Measurements from ENCODE around the gene NFIA.
A peak's percentile ranks its signal among the peaks of the same experiment; 100 is the strongest.
"Not testable (repeated sequence)": the region's sequence is repeated elsewhere in the genome, so short reads cannot be mapped to it uniquely, and the experiment has no call there.

NFIA gene

GRCh38 chr1:61061601-61062000 lies 20.8 kb upstream of the NFIA start:
- not testable (repeated sequence) for DNase-seq

- DNase-seq, result no peak
Observed at GRCh38 chr1:61064673-61065072, 17.7 kb upstream of the NFIA start.

GRCh38 chr1:61067446-61068019 lies 14.8 kb upstream of the NFIA start:
- no peak for DNase-seq

- DNase-seq, result no peak
Observed at GRCh38 chr1:61070054-61070453, 12.3 kb upstream of the NFIA start.

GRCh38 chr1:61071205-61072130 lies 10.9 kb upstream of the NFIA start:
- no peak for DNase-seq

GRCh38 chr1:61073871-61074270 lies 8.5 kb upstream of the NFIA start:
- no peak for DNase-seq

GRCh38 chr1:61075833-61076232 lies 6.5 kb upstream of the NFIA start:
- not testable (repeated sequence) for DNase-seq

GRCh38 chr1:61076728-61077675 lies 5.4 kb upstream of the NFIA start:
- DNase-seq, result peak; percentile 75 to 92

- DNase-seq, result peak; percentile 98 to 100
Observed at GRCh38 chr1:61077676-61078541, 4.5 kb upstream of the NFIA start.

- DNase-seq, result peak in 1 of 2 donors; percentile 11
Observed at GRCh38 chr1:61078618-61079295, 3.6 kb upstream of the NFIA start.

GRCh38 chr1:61079296-61079897 lies 3.0 kb upstream of the NFIA start:
- no peak for DNase-seq

- peak; percentile 31 to 40 for DNase-seq
Observed at GRCh38 chr1:61079898-61080336, 2.4 kb upstream of the NFIA start.

- DNase-seq, result no peak
Observed at GRCh38 chr1:61080413-61081143, 1.8 kb upstream of the NFIA start.

- no peak for DNase-seq
Observed at GRCh38 chr1:61081144-61081685, 1.1 kb upstream of the NFIA start.

- no peak for DNase-seq
Observed at GRCh38 chr1:61081686-61082310, 563 bp upstream of the NFIA start.

- peak in 1 of 2 donors; percentile 34 for DNase-seq
Observed at GRCh38 chr1:61083013-61083806, 849 bp downstream of the NFIA start.

GRCh38 chr1:61083807-61084440 lies 1.6 kb downstream of the NFIA start:
- DNase-seq, result no peak

- DNase-seq, result no peak
Observed at GRCh38 chr1:61084491-61085031, 2.2 kb downstream of the NFIA start.

All from inflammatory macrophage (primary cell).